GM12865 (cell line): ENCODE results near the gene DIP2B.

Source experiments
- DNase-seq: peaks from one replicate; pipeline ENCODE4 v3.0.0; 2010; ENCODE audit warnings: low read depth
- H3K4me3 ChIP-seq: 2 replicates; pipeline ENCODE4 v1.5.1; 2011; ENCODE audit warnings: mild to moderate bottlenecking, low read depth, low read length, control low read depth
- TF ChIP-seq, protein P1 (sequence below): IDR thresholded peaks from 2 replicates; pipeline ENCODE4 v1.5.1; 2011; ENCODE audit warnings: low read length, control low read depth, low read depth, inconsistent platforms; ENCODE audit not compliant: insufficient read depth; ENCODE audit errors: missing control alignments

DIP2B gene

DNA sequence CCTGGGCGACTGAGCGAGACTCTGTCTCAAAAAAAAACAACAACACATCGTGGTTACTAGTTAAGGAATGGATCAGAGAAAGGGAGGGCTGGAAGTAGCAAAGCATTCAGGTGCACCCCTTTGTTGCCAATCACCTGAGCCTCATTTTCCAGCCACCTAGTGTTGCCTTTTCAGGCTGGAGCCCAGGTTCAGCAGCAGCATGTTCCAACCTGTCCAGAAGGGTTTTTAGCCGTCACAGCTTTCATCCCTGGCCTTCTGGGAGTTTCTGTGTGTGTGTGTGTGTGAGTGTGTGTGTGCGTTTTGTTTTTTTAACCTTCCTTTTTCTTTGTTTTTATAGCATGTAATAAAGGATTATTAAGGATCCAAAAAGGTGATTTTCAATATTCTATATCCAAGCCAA is 138.0 kb downstream of the DIP2B start:
- no peak overlapping the region for H3K4me3 ChIP-seq
- DNase-seq = no peak
- TF ChIP-seq, protein P1, sequence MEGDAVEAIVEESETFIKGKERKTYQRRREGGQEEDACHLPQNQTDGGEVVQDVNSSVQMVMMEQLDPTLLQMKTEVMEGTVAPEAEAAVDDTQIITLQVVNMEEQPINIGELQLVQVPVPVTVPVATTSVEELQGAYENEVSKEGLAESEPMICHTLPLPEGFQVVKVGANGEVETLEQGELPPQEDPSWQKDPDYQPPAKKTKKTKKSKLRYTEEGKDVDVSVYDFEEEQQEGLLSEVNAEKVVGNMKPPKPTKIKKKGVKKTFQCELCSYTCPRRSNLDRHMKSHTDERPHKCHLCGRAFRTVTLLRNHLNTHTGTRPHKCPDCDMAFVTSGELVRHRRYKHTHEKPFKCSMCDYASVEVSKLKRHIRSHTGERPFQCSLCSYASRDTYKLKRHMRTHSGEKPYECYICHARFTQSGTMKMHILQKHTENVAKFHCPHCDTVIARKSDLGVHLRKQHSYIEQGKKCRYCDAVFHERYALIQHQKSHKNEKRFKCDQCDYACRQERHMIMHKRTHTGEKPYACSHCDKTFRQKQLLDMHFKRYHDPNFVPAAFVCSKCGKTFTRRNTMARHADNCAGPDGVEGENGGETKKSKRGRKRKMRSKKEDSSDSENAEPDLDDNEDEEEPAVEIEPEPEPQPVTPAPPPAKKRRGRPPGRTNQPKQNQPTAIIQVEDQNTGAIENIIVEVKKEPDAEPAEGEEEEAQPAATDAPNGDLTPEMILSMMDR = no peak

DNA sequence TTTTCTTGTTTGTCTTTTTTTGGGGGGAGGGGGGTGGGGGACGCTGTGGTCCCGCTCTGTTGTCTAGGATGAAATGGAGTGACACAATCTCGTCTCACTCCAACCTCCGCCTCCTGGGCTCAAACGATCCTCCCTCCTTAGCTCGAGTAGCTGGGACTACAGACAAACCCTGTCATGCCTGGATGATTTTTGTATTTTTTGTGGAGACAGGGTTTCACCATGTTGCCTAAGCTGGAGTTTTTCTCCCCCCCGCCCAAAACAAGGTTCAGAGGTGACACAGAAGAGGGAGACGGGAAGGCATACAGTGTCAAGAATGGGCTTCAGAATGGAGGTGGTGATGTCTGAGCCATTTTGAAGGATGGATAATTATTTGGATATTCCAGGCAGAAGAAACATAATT is 142.2 kb downstream of the DIP2B start:
- TF ChIP-seq, protein P1 = no peak
- no peak for DNase-seq
- H3K4me3 ChIP-seq = no peak overlapping the region

DNA sequence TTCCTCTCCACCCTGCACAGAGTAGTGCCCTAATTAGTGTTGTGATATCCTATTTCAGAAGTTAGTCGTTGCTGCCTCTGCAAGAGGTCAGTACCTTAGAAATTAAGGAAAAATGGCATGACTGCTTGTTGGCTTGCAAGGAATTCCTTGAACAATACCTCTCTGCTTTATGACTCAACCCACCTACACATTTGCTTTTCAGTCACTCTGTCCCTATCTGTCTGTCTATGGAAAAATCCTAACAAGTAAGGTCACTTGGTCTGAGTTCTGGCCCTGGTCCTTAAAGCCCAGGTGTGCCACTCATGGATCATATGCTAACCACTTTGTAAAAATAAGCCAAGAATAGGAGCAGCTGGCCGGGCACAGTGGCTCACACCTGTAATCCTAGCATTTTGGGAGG is 142.7 kb downstream of the DIP2B start:
- TF ChIP-seq, protein P1 = no peak
- no peak overlapping the region for H3K4me3 ChIP-seq
- DNase-seq = no peak

DNA sequence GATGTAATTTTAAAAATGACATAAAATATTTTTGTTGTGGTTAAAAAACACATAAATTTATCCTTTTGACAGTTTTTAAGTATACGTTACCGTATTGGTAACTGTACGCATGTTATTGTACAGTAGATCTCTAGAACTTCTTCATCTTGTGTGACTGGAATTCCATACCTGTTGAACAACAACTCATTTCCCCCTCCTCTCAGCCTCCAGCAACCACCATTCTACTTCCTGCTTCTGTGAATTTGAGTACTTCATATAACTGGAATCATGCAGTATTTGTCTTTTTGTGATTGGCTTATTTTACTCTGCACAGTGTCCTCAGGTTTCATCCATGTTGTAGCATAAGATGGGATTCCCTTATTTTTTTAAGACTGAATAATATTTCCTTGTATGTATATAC is 145.5 kb downstream of the DIP2B start:
- DNase-seq = no peak
- no peak overlapping the region for H3K4me3 ChIP-seq
- TF ChIP-seq, protein P1 = no peak

DNA sequence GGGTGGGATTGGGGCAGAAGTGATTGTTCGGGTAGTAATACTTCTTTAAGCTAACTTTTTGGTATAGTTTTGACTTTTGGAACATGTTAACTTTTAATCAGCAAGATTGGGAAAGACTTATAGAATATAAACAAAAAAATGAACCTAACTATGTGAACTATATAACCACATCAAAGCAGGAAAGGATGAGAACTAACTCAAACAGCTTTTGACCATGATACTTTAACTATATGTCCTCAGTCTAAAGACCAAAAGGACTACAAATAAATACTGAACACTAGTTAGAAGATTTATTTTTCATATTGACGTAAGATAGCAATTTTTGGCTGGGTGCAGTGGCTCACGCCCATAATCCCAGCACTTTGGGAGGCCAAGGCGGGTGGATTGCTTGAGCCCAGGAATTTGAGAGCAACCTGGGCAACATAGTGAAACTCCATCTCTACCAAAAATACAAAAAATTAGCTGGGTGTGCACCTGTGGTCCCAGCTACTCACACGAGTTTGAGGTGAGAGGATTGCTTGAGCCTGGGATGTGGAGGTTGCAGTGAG is 150.7 kb downstream of the DIP2B start:
- H3K4me3 ChIP-seq = no peak overlapping the region
- TF ChIP-seq, protein P1 = no peak
- DNase-seq = no peak

DNA sequence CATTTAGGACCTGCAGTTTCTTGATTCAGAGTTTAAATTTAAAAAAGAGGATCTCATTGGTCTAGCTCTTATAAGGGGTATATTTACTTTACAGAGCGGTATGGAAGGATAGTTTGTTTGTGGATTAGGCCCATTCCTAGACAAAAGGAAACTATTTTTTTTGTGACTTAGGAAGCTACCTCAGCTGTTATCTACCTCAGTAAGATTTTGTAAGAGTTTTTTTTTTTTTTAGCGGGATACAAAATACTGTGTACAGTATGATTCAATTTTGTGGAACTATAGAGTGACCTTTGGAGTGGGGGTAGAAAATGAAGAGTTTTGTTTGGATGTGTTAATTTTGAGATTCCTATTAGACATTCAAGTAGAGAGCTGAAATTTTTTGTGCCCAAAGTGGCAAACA is 154.5 kb downstream of the DIP2B start:
- DNase-seq = no peak
- TF ChIP-seq, protein P1 = no peak
- no peak overlapping the region for H3K4me3 ChIP-seq

DNA sequence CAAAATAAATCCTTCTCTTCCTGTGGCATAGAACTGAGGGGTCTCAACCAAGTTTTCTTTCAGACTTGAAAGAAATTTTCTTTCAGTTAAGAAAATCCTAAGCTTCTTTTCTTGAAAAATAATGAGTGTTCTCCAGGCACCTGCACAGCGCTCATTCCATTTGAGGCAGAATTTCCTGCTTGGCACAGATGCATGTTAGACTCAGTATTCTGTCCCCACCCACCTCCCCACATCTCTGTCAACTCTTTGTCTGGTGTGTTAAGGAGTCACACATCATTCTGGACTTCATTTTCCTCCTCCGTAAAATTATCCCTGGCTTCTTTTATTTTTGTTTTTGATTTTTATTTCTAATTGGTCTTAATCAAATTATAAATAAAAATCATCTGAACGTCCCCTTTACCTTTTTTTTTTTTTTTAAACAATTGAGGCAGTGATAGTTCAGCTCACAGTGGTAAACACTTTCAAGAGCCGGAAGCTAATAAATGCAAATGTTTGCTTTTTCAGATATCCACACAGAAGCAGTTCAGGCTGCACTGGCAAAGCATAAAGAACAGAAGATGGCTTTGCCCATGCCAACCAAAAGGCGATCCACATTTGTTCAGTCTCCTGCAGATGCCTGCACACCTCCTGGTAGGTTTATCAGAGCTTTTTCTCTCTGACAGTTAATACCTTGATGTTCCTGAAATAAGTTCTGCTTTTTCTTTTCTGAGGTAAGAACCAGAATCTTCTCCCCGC is 155.1 kb downstream of the DIP2B start:
- no peak for DNase-seq
- TF ChIP-seq, protein P1 = no peak
- H3K4me3 ChIP-seq = no peak overlapping the region
